H1 (cell line): Measurements from ENCODE around the gene CISH. TPM values are rescaled to one million over a fixed set of nuclear protein-coding genes. Genes with fewer than 3 reads are reported as not detected.

ENCODE experiments used
- CTCF ChIA-PET: fragments of 300-600 bp; sonication (Branson Sonifier 250); formaldehyde crosslinking; loops from one replicate; lab custom pipeline; 2021; ENCODE audit not compliant: partially characterized antibody; lab: Charles Lee
- POLR2A ChIA-PET: fragments of 300-600 bp; sonication (Branson Sonifier 250); formaldehyde crosslinking; loops from one replicate; lab custom pipeline; 2021; ENCODE audit warnings: inconsistent platforms; ENCODE audit not compliant: partially characterized antibody; lab: Charles Lee
- DNase-seq, 2 experiments: peaks; one replicate each; pipeline versions ENCODE4 v3.0.0 to v3.0.0-alpha.2; 2010 to 2022; ENCODE audit warnings: low spot score in 2 of 2, low read depth in 1 of 2, mixed read lengths in 1 of 2
- FAIRE-seq: peaks from 2 replicates; lab custom pipeline; 2011; peaks lifted over from hg19 to GRCh38; lab: Jason Lieb, UNC
- H2AFZ ChIP-seq: 2 replicates; pipeline ENCODE4 v1.8.1; 2012; ENCODE audit warnings: low read length, inconsistent platforms
- H2AK5ac ChIP-seq: 2 replicates; pipeline ENCODE4 v1.6.1; 2013; ENCODE audit warnings: low read depth, low read length
- H2BK120ac ChIP-seq: replicated peaks from 2 replicates; pipeline ENCODE3; 2013; ENCODE audit warnings: low read depth, low read length, inconsistent platforms
- H2BK12ac ChIP-seq: 2 replicates; pipeline ENCODE4 v1.6.1; 2013; ENCODE audit warnings: low read depth, low read length
- H2BK15ac ChIP-seq: 2 replicates; pipeline ENCODE4 v1.6.1; 2013; ENCODE audit warnings: low read length
- H2BK20ac ChIP-seq: 2 replicates; pipeline ENCODE4 v1.6.1; 2013; ENCODE audit warnings: low read length
- H2BK5ac ChIP-seq: 2 replicates; pipeline ENCODE4 v1.6.1; 2013; ENCODE audit warnings: low read depth, low read length
- H3K14ac ChIP-seq: 2 replicates; pipeline ENCODE4 v1.6.1; 2013; ENCODE audit warnings: inconsistent platforms; ENCODE audit not compliant: insufficient read length
- H3K18ac ChIP-seq: 2 replicates; pipeline ENCODE4 v1.6.1; 2013; ENCODE audit warnings: low read length; ENCODE audit errors: extremely low read depth
- H3K23ac ChIP-seq: 2 replicates; pipeline ENCODE4 v1.6.1; 2013; ENCODE audit warnings: inconsistent platforms; ENCODE audit not compliant: insufficient read length
- H3K23me2 ChIP-seq: 2 replicates; pipeline ENCODE4 v1.6.1; 2013; ENCODE audit warnings: low read depth, low read length
- H3K27ac ChIP-seq: 2 replicates; pipeline ENCODE4 v1.6.1; 2011; ENCODE audit warnings: low read depth, low read length, inconsistent platforms
- H3K27me3 ChIP-seq, 4 experiments: replicated peaks in 1 of 4; 1 replicate in 1 of 4; 2 replicates in 3 of 4; pipeline versions ENCODE4 v1.6.1 to v1.8.1; 2011 to 2013; ENCODE audit warnings: low read length in 3 of 4, mild to moderate bottlenecking in 3 of 4, inconsistent platforms in 2 of 4, mixed read lengths in 2 of 4, moderate library complexity in 1 of 4; ENCODE audit not compliant: control insufficient read depth in 3 of 4, insufficient read depth in 3 of 4; ENCODE audit errors: extremely low read depth in 1 of 4
- H3K36me3 ChIP-seq, 4 experiments: 2 replicates each; pipeline versions ENCODE4 v1.6.1 to v1.8.1; 2011 to 2013; ENCODE audit warnings: mild to moderate bottlenecking in 4 of 4, low read length in 3 of 4, moderate library complexity in 2 of 4, control low read depth in 1 of 4, inconsistent platforms in 1 of 4; ENCODE audit not compliant: insufficient read depth in 4 of 4, control insufficient read depth in 2 of 4
- H3K4ac ChIP-seq: replicated peaks from 2 replicates; pipeline ENCODE3; 2013; ENCODE audit warnings: low read length, low read depth, mixed read lengths, inconsistent platforms; ENCODE audit not compliant: insufficient read length
- H3K4me1 ChIP-seq, 4 experiments: replicated peaks in 1 of 4; 1 replicate in 1 of 4; 2 replicates in 3 of 4; pipeline versions ENCODE4 v1.6.1 to v1.8.1; 2011 to 2013; ENCODE audit warnings: low read length in 3 of 4, inconsistent platforms in 2 of 4, mixed read lengths in 1 of 4; ENCODE audit not compliant: insufficient read depth in 4 of 4, control insufficient read depth in 3 of 4
- H3K4me2 ChIP-seq, 2 experiments: 2 replicates each; pipeline versions ENCODE4 v1.6.1 to v1.8.1; 2011 to 2013; ENCODE audit warnings: low read depth in 2 of 2, low read length in 2 of 2, control low read depth in 1 of 2, inconsistent platforms in 1 of 2, mild to moderate bottlenecking in 1 of 2; ENCODE audit not compliant: insufficient read depth in 1 of 2
- H3K4me3 ChIP-seq, 4 experiments: fragments of 200-600, 300-600 bp in 1 of 4; sonication (generic), shearing (Covaris generic), sonication (Bioruptor Twin) in 1 of 4; 2 replicates each; pipeline versions ENCODE4 v1.5.1 to v1.8.1; 2011 to 2016; ENCODE audit warnings: low read length in 4 of 4, low read depth in 3 of 4, control low read depth in 2 of 4, inconsistent platforms in 2 of 4, mild to moderate bottlenecking in 2 of 4, mixed read lengths in 1 of 4, moderate library complexity in 1 of 4; ENCODE audit not compliant: insufficient read depth in 2 of 4; ENCODE audit errors: extremely low read depth in 1 of 4
- H3K56ac ChIP-seq: replicated peaks from 2 replicates; pipeline ENCODE3; 2013; ENCODE audit warnings: low read depth, mild to moderate bottlenecking, mixed read lengths, low read length, inconsistent platforms; ENCODE audit not compliant: insufficient read length
- H3K79me1 ChIP-seq: 2 replicates; pipeline ENCODE4 v1.6.1; 2013; ENCODE audit warnings: low read depth, low read length, control low read depth
- H3K79me2 ChIP-seq, 2 experiments: 2 replicates each; pipeline versions ENCODE4 v1.6.1 to v1.8.1; 2012 to 2013; ENCODE audit warnings: low read length in 2 of 2, mild to moderate bottlenecking in 2 of 2, inconsistent platforms in 1 of 2; ENCODE audit not compliant: insufficient read depth in 2 of 2, control insufficient read depth in 1 of 2
- H3K9ac ChIP-seq, 4 experiments: replicated peaks in 1 of 4; 1 replicate in 1 of 4; 2 replicates in 3 of 4; pipeline versions ENCODE4 v1.6.1 to v1.8.1; 2011 to 2013; ENCODE audit warnings: low read depth in 3 of 4, low read length in 3 of 4, control low read depth in 2 of 4, mild to moderate bottlenecking in 2 of 4, moderate library complexity in 2 of 4, inconsistent platforms in 1 of 4; ENCODE audit errors: extremely low read depth in 1 of 4
- H3K9me3 ChIP-seq, 2 experiments: 2 replicates each; pipeline versions ENCODE4 v1.6.1 to v1.8.1; 2012 to 2013; ENCODE audit warnings: mild to moderate bottlenecking in 2 of 2, moderate library complexity in 2 of 2, control low read depth in 1 of 2, inconsistent platforms in 1 of 2, low read depth in 1 of 2, low read length in 1 of 2, mixed read lengths in 1 of 2; ENCODE audit not compliant: insufficient read depth in 2 of 2
- H4K20me1 ChIP-seq, 2 experiments: replicated peaks in 1 of 2; 2 replicates each; pipeline versions ENCODE3 to v1.8.1; 2011 to 2013; ENCODE audit warnings: inconsistent platforms in 2 of 2, low read length in 2 of 2, mild to moderate bottlenecking in 1 of 2; ENCODE audit not compliant: insufficient read depth in 2 of 2, control insufficient read depth in 1 of 2
- H4K5ac ChIP-seq: 2 replicates; pipeline ENCODE4 v1.6.1; 2013; ENCODE audit warnings: low read length, low read depth, mixed read lengths, inconsistent platforms; ENCODE audit not compliant: insufficient read length
- H4K8ac ChIP-seq: 2 replicates; pipeline ENCODE4 v1.8.0; 2013; ENCODE audit warnings: mild to moderate bottlenecking, moderate library complexity, low read length, inconsistent platforms; ENCODE audit not compliant: insufficient read depth; ENCODE audit errors: extremely low read depth
- H4K91ac ChIP-seq: replicated peaks from 2 replicates; pipeline ENCODE3; 2013; ENCODE audit warnings: low read length, mixed read lengths, inconsistent platforms; ENCODE audit not compliant: insufficient read length
- CBX8 ChIP-seq: fragments of 300-800, 300-1000 bp; sonication (generic); IDR thresholded peaks from 2 replicates; pipeline ENCODE4 v1.7.1; 2016; ENCODE audit warnings: low read depth, low read length, borderline replicate concordance
- CHD1 ChIP-seq: IDR thresholded peaks from 2 replicates; pipeline ENCODE4 v1.6.1; 2012; ENCODE audit warnings: low read depth, low read length, improper control_type of control experiment
- CREB1 ChIP-seq: IDR thresholded peaks from 2 replicates; pipeline ENCODE4 v1.6.1; 2012; ENCODE audit warnings: inconsistent platforms
- POU5F1 ChIP-seq: IDR thresholded peaks from 2 replicates; pipeline ENCODE4 v1.6.1; 2011; ENCODE audit warnings: low read depth, mild to moderate bottlenecking, low read length, moderate library complexity
- TAF7 ChIP-seq: optimal IDR thresholded peaks from 2 replicates; pipeline ENCODE3; 2011; ENCODE audit warnings: low read depth, mild to moderate bottlenecking, inconsistent platforms, low read length, moderate library complexity, borderline replicate concordance
- TCF12 ChIP-seq: IDR thresholded peaks from 2 replicates; pipeline ENCODE4 v1.6.1; 2011; ENCODE audit warnings: low read depth, mild to moderate bottlenecking, low read length
- WGBS, 2 experiments: shearing (Covaris generic) in 1 of 2; methylation state at CpG; one replicate each; pipeline versions ENCODE4 v1.1.6 to v1.1.7; 2013 to 2015; ENCODE audit warnings: low lambda C conversion rate in 2 of 2, mixed read lengths in 2 of 2, inconsistent platforms in 1 of 2, low coverage in 1 of 2, missing lambda C conversion rate in 1 of 2; ENCODE audit not compliant: insufficient replicate concordance in 2 of 2, insufficient coverage in 1 of 2, insufficient read length in 1 of 2; ENCODE audit errors: extremely low coverage in 1 of 2, missing lambda C conversion rate in 1 of 2; 5-methylcytosine and 5-hydroxymethylcytosine counted together
- polyA plus RNA-seq, 7 experiments: library from polyadenylated mRNA; depleted of rRNA in 3 of 7; stranded (reverse) in 5 of 7; unstranded in 2 of 7; fragments of >200 nt in 5 of 7; fragments of 200-250 nt in 2 of 7; gene quantifications; 1 replicate in 5 of 7; 2 replicates in 1 of 7; 4 replicates in 1 of 7; pipeline versions ENCODE4 v1.2.1 to v1.2.3, GENCODE V29; 2011 to 2013; ENCODE audit warnings: missing spikeins in 2 of 7, mixed read lengths in 2 of 7
- total RNA-seq: library from RNA; stranded (reverse); fragmentation: NEBNext Ultra II Directional; extraction: Animal tissue kit (Norgen Biotek cat#: 25700); gene quantifications from 2 replicates; pipeline ENCODE4 v1.2.1, GENCODE V29; 2021

Gene CISH
- total and polyA plus RNA-seq, 2 of the 8 experiments (the other 6 are each of a cell fraction or from before 2014, with no cell fraction given), result 1.9 to 2.2 TPM

DNA sequence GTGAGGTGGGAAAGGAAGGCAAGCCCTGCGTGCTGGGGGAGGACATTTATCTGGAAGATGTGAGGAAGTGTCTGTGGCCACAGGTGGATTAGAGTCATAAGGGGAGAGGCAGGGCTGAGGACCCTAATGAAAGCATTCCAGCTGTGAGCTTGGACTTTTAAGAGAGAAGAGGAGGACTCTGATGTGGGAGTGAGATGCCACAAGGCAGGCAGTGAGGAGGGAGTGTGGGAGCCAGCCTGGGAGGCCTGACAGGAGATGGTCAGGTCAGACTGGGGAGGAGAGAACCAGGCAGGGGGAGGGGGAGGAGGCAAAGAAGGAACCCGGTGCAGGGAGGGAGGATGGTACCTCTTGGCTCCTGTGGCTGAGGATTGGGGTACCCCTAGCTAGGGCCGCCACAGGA lies 26.4 kb upstream of the CISH start:
- no peak overlapping the region; the same call in 1 of the 2 replicates for H2AK5ac ChIP-seq
- H2BK5ac ChIP-seq, result no peak overlapping the region; the same call in 1 of the 2 replicates
- FAIRE-seq (no peak), DNase-seq (no peak)
- POLR2A ChIA-PET, result interaction anchor here (0.9 to 1.3 kb wide), 2 partner anchors 10 to 12 kb away, joined by 3 to 6 read pairs; no protein-coding TSS in a partner anchor
- no peak overlapping the region for H3K4me3 ChIP-seq
- H2BK120ac ChIP-seq, result no peak overlapping the region
- H2BK15ac ChIP-seq, result no peak overlapping the region
- H3K9me3 ChIP-seq, result no peaks in the 10 kb centered on the region
- peaks cover 0 to 12% of the 10 kb centered on the region in 2 experiments; a peak in 1 of 4 replicates for H3K79me2 ChIP-seq
- CTCF ChIA-PET, result interaction anchor here (1.2 to 63.8 kb wide), 3 partner anchors 12 to 672 kb away, joined by 3 to 1262 read pairs (median 1262); partner anchors contain the start of genes CISH, DOCK3 and MAPKAPK3
- H2BK20ac ChIP-seq, result no peak overlapping the region; the same call in 1 of the 2 replicates
- no peak overlapping the region for H3K27ac ChIP-seq
- no peak overlapping the region for H3K14ac ChIP-seq
- peaks cover 0 to 14% (median 0%) of the 10 kb centered on the region in 4 experiments; a peak in 3 of 8 replicates for H3K36me3 ChIP-seq
- 87% methylated on average over 3 of the region's 3 CpGs; no CpG with 5 or more reads in 1 of the 2 experiments for WGBS, 2 experiments
- no peak overlapping the region for H3K56ac ChIP-seq
- no peak overlapping the region for H3K18ac ChIP-seq
- peaks cover 3 to 19% of the 10 kb centered on the region in 2 experiments for H4K20me1 ChIP-seq
- H2BK12ac ChIP-seq, result 0 out of 2 replicates have a peak overlapping the region, but pooled peaks have one; percentile 17
- H3K4me2 ChIP-seq, result no peak overlapping the region
- no peaks in the 10 kb centered on the region for H3K27me3 ChIP-seq
- no peak overlapping the region for H3K23ac ChIP-seq
- no peak overlapping the region for H4K5ac ChIP-seq
- H3K79me1 ChIP-seq, result peaks cover 16% of the 10 kb centered on the region; the same call in 1 of the 2 replicates
- no peak overlapping the region for H4K8ac ChIP-seq
- H3K23me2 ChIP-seq, result 0 out of 2 replicates have a peak, but pooled peaks cover 1% of the 10 kb centered on the region
- H4K91ac ChIP-seq, result no peak overlapping the region
- H2AFZ ChIP-seq, result no peak overlapping the region
- H3K4ac ChIP-seq, result no peak overlapping the region
- H3K9ac ChIP-seq, result no peak overlapping the region
- peaks cover 2 to 15% (median 8%) of the 10 kb centered on the region in 4 experiments; a peak in 6 of 7 replicates for H3K4me1 ChIP-seq
- TF ChIP-seq CBX8 (no peak), POU5F1 (no peak), TCF12 (no peak), CREB1 (no peak), CHD1 (no peak), TAF7 (no peak)
